GM12878 (cell line): ENCODE data around the gene SPTBN1. TPM values are rescaled to one million over a fixed set of nuclear protein-coding genes. Genes with fewer than 3 reads are reported as not detected.

Source experiments
- ATAC-seq: fragments of 200-7000 bp; cut with Tn5 transposase; 3 replicates; pipeline ENCODE4 v1.9.1; 2020; ENCODE audit warnings: mild to moderate bottlenecking, moderate library complexity
- BruUV-seq: library from RNA; stranded (reverse); fragments of 400-500 nt; replicated peaks from 2 replicates; lab custom pipeline; 2021; lab: Mats Ljungman, UMichigan
- CTCF ChIA-PET: fragments of 300-600 bp; sonication (Branson Sonifier 250); formaldehyde crosslinking; extraction: SDS; loops from one replicate; lab custom pipeline; 2021; ENCODE audit warnings: inconsistent platforms; lab: Yijun Ruan, JAX
- POLR2A ChIA-PET: fragments of 350-600 bp; formaldehyde crosslinking; extraction: SDS; loops from one replicate; lab custom pipeline; 2021; ENCODE audit warnings: inconsistent platforms; lab: Charles Lee
- RAD21 ChIA-PET: fragments of 300-600 bp; sonication (Branson Sonifier 250); formaldehyde crosslinking; loops from one replicate; lab custom pipeline; 2023; ENCODE audit warnings: antibody characterized with exemption; ENCODE audit not compliant: unreplicated experiment; lab: Charles Lee
- SMC1A ChIA-PET: fragments of 300-600 bp; sonication (Branson Sonifier 250); formaldehyde crosslinking; loops from one replicate; lab custom pipeline; 2023; ENCODE audit not compliant: unreplicated experiment, uncharacterized antibody; lab: Charles Lee
- DNase-seq: peaks from one replicate; pipeline ENCODE4 v3.0.0-alpha.2; 2011; ENCODE audit warnings: low read depth, low spot score
- FAIRE-seq: peaks from 3 replicates; lab custom pipeline; 2011; peaks lifted over from hg19 to GRCh38; lab: Jason Lieb, UNC
- H2AFZ ChIP-seq: 2 replicates; pipeline ENCODE4 v1.6.0; 2011; ENCODE audit warnings: low read depth, low read length, control low read depth; ENCODE audit not compliant: control insufficient read depth
- H3K27ac ChIP-seq: 2 replicates; pipeline ENCODE4 v1.5.1; 2011; ENCODE audit warnings: control low read depth; ENCODE audit not compliant: control insufficient read depth, insufficient read depth
- H3K27me3 ChIP-seq, 2 experiments: replicated peaks in 1 of 2; 2 replicates each; pipeline versions ENCODE4 v1.6.0 to v1.6.1; 2011; ENCODE audit warnings: low read length in 1 of 2; ENCODE audit not compliant: control insufficient read depth in 2 of 2, insufficient read depth in 2 of 2
- H3K36me3 ChIP-seq, 2 experiments: 2 replicates each; pipeline ENCODE4 v1.5.1; 2011; ENCODE audit warnings: low read length in 1 of 2; ENCODE audit not compliant: control insufficient read depth in 2 of 2, insufficient read depth in 2 of 2
- H3K4me1 ChIP-seq: 2 replicates; pipeline ENCODE4 v1.6.1; 2011; ENCODE audit warnings: mild to moderate bottlenecking, low read length, moderate library complexity, mixed read lengths; ENCODE audit not compliant: control insufficient read depth, insufficient read depth
- H3K4me2 ChIP-seq: 2 replicates; pipeline ENCODE4 v1.6.0; 2011; ENCODE audit warnings: control low read depth; ENCODE audit not compliant: control insufficient read depth, insufficient read depth
- H3K4me3 ChIP-seq: fragments of 200-600 bp; sonication (generic); 2 replicates; pipeline ENCODE4 v1.5.1; 2016
- H3K79me2 ChIP-seq: 2 replicates; pipeline ENCODE4 v1.6.0; 2011; ENCODE audit warnings: low read length; ENCODE audit not compliant: control insufficient read depth, insufficient read depth
- H3K9ac ChIP-seq: 2 replicates; pipeline ENCODE4 v1.8.0; 2011; ENCODE audit warnings: low read length, control low read depth, mixed read lengths; ENCODE audit not compliant: control insufficient read depth, insufficient read depth
- H3K9me3 ChIP-seq: replicated peaks from 3 replicates; pipeline ENCODE4 v1.5.1; 2011; ENCODE audit warnings: mild to moderate bottlenecking, low read length; ENCODE audit not compliant: control insufficient read depth, insufficient read depth
- H4K20me1 ChIP-seq: 2 replicates; pipeline ENCODE4 v1.6.0; 2011; ENCODE audit not compliant: control insufficient read depth, insufficient read depth
- CBX5 ChIP-seq: sonication (generic); IDR thresholded peaks from 2 replicates; pipeline ENCODE4 v1.6.1; 2016; ENCODE audit warnings: low read depth, moderate library complexity, mild to moderate bottlenecking, inconsistent platforms
- ESRRA ChIP-seq: IDR thresholded peaks from 2 replicates; pipeline ENCODE4 v1.6.1; 2012; ENCODE audit warnings: mild to moderate bottlenecking, low read length, improper control_type of control experiment
- GABPA ChIP-seq: IDR thresholded peaks from 2 replicates; pipeline ENCODE4 v1.6.1; 2014; ENCODE audit warnings: antibody characterized with exemption, low read depth, mild to moderate bottlenecking, inconsistent platforms
- HDGF ChIP-seq: fragments of 450-650 bp; IDR thresholded peaks from 2 replicates; pipeline ENCODE4 v1.6.1; 2016; ENCODE audit warnings: antibody characterized with exemption
- KAT2A ChIP-seq: conservative IDR thresholded peaks from 2 replicates; pipeline ENCODE4 v1.6.1; 2011; ENCODE audit warnings: low read depth, low read length; ENCODE audit not compliant: control insufficient read depth
- MYC ChIP-seq: IDR thresholded peaks from 2 replicates; pipeline ENCODE4 v1.6.1; 2011; ENCODE audit warnings: mild to moderate bottlenecking, low read length, moderate library complexity, inconsistent platforms; ENCODE audit not compliant: insufficient read depth, insufficient replicate concordance, insufficient read length, severe bottlenecking
- NFXL1 ChIP-seq: fragments of 450-650 bp; IDR thresholded peaks from 2 replicates; pipeline ENCODE4 v1.6.1; 2017; ENCODE audit warnings: antibody characterized with exemption, mild to moderate bottlenecking, borderline replicate concordance
- NRF1 ChIP-seq: conservative IDR thresholded peaks from 2 replicates; pipeline ENCODE4 v1.6.1; 2011; ENCODE audit warnings: mild to moderate bottlenecking, low read depth, low read length, improper control_type of control experiment
- SREBF1 ChIP-seq: IDR thresholded peaks from 2 replicates; pipeline ENCODE4 v1.6.1; 2012; ENCODE audit warnings: mild to moderate bottlenecking, low read length
- TCF3 ChIP-seq: IDR thresholded peaks from 2 replicates; pipeline ENCODE4 v1.6.1; 2012; ENCODE audit warnings: low read depth, mild to moderate bottlenecking, low read length, borderline replicate concordance; ENCODE audit not compliant: insufficient read depth
- WGBS: methylation state at CpG from one replicate; pipeline ENCODE4 v1.1.6; 2016; ENCODE audit warnings: low lambda C conversion rate; ENCODE audit not compliant: insufficient replicate concordance, insufficient coverage; ENCODE audit errors: missing lambda C conversion rate; 5-methylcytosine and 5-hydroxymethylcytosine counted together
- in situ Hi-C: fragments of 300-500 bp; cut with MboI; formaldehyde crosslinking; loops from 9 replicates; pipeline ENCODE4 v1.14.3; 2018; ENCODE audit warnings: mixed read lengths
- intact Hi-C: fragments of 100-400 bp; cut with micrococcal nuclease; formaldehyde crosslinking; loops from one replicate; pipeline ENCODE4 v1.14.2; 2022; ENCODE audit not compliant: unreplicated experiment
- polyA plus RNA-seq, 11 experiments: library from polyadenylated mRNA; depleted of rRNA in 4 of 11; unstranded in 6 of 11; stranded (reverse) in 5 of 11; fragments of >200 nt; fragmentation: Nextera tagmentation in 4 of 11; fragmentation: Illumina TruSeq in 1 of 11; extraction: Ambion mirVana in 4 of 11; extraction: Trizol in 1 of 11; gene quantifications; 1 replicate in 1 of 11; 2 replicates in 10 of 11; pipeline versions ENCODE4 v1.2.1 to v1.2.3, GENCODE V29; 2011 to 2016; ENCODE audit warnings: inconsistent platforms in 2 of 11, missing spikeins in 2 of 11, low read depth in 1 of 11
- total RNA-seq, 4 experiments: library from RNA; depleted of rRNA in 3 of 4; stranded (reverse); fragments of >200 nt in 3 of 4; fragmentation: Illumina TruSeq in 1 of 4; extraction: Trizol in 1 of 4; gene quantifications; 2 replicates each; pipeline versions ENCODE4 v1.2.1 to v1.2.3, GENCODE V29; 2013 to 2021
- TF ChIP-seq, protein P1 (sequence below): IDR thresholded peaks from 2 replicates; pipeline ENCODE4 v1.6.1; 2012; ENCODE audit warnings: low read depth, low read length, improper control_type of control experiment
- TF ChIP-seq, protein P2 (sequence below): IDR thresholded peaks from 2 replicates; pipeline ENCODE4 v1.6.1; 2012; ENCODE audit warnings: low read depth, low read length, improper control_type of control experiment

Gene SPTBN1
- total and polyA plus RNA-seq, 10 of the 15 experiments (the other 5 are each of a cell fraction or from before 2014, with no cell fraction given) = 20.6 to 154 (median 76.7) TPM

DNA sequence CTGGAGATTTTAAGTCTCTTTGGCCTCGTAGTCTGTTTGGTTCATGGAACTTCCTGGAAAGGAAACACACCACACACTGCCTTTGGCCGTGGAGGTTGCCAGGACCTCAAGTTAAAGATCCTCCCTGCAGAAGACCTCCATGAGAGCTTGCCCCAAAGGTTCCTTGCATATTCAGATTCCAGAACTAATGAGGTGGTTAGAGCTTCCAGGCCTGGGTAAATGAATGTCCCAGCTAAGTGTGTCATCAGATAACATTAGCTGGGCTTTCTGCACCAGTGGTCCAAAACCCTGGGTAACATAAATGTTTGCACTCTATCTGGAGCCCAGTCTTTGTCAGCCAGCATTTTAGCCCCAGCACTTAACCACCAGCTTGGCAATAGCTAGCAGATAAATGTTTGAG is 145.2 kb downstream of the SPTBN1 start:
- Histone ChIP-seq H3K79me2 (peaks cover 99% of the 10 kb centered on the region), H3K36me3 (peaks cover 19 to 28% of the 10 kb centered on the region in 2 experiments), H3K9ac (no peak overlapping the region), H2AFZ (no peak overlapping the region), H3K4me1 (peaks cover 39% of the 10 kb centered on the region), H3K27ac (peak overlapping the region; percentile 22; the same call in 1 of the 2 replicates), H3K27me3 (no peaks in the 10 kb centered on the region), H4K20me1 (peaks cover 3% of the 10 kb centered on the region; the same call in 1 of the 2 replicates), H3K4me3 (no peak overlapping the region), H3K4me2 (no peak overlapping the region), H3K9me3 (no peaks in the 10 kb centered on the region)
- ChIA-PET RAD21 (interaction anchor here (0.5 to 3.1 kb wide), 7 partner anchors 21 to 133 kb away, joined by 3 to 9 read pairs (median 5); no protein-coding TSS in a partner anchor), POLR2A (interaction anchor here (1.2 to 1.7 kb wide), 3 partner anchors 19 to 44 kb away, joined by 5 to 7 read pairs (median 6); no protein-coding TSS in a partner anchor), SMC1A (interaction anchor here (0.5 to 8.4 kb wide), 18 partner anchors 8 to 398 kb away, joined by 3 to 54 read pairs (median 4); no protein-coding TSS in a partner anchor), CTCF (interaction anchor here (0.9 to 1.9 kb wide), 7 partner anchors 23 to 77 kb away, joined by 3 to 6 read pairs (median 3); no protein-coding TSS in a partner anchor)
- FAIRE-seq = no peak
- no peak for DNase-seq
- in situ Hi-C loops (no loop called here), intact Hi-C loops (no loop called here)
- WGBS = 63% methylated on average over 2 of the region's 2 CpGs
- ATAC-seq = peak; percentile 20
- BruUV-seq = no TSS peak
- no peak for TF ChIP-seq TCF3
- no peak for TF ChIP-seq HDGF
- TF ChIP-seq SREBF1 = no peak
- TF ChIP-seq NFXL1 = no peak
- no peak for TF ChIP-seq KAT2A

DNA sequence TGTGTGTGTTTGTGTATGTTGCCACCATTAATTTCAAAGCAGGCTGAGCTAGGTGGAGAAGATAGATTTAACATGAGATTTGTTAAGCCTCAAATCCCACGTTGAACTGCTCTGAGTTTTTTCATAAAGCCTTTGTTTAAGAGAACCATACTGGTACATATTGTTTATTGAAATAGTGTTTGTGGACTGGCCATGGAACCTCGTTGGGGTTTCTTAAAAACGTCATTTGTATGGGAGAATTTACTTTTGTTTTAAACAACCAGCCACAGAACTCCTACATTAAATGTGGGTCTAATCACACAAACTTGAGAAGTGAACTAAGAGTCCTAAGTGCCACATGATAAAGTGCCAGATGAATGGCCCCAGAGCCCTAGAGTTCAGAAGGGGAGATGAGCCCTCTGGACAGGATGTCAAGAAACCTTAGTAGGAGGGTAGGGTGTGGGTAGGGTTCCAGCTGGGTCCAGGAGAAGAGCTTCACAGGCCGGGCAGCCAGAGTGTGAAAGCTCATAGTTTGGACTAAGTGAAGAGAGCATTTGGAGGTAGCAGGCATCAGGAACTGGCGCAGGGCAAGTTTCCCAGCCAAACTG is 146.7 kb downstream of the SPTBN1 start:
- in situ Hi-C loops = no loop called here
- BruUV-seq = no TSS peak
- H3K79me2 ChIP-seq = peaks cover 96% of the 10 kb centered on the region
- no peak overlapping the region for H3K9ac ChIP-seq
- intact Hi-C loops = no loop called here
- peak; percentile 43 for ATAC-seq
- peak overlapping the region; percentile 21 for H3K4me2 ChIP-seq
- H3K4me3 ChIP-seq = no peak overlapping the region
- ChIA-PET CTCF (interaction anchor here (0.6 to 2.2 kb wide), 5 partner anchors 18 to 312 kb away, joined by 3 to 7 read pairs (median 4); no protein-coding TSS in a partner anchor), POLR2A (interaction anchor here (1.0 to 2.3 kb wide), 6 partner anchors 14 to 44 kb away, joined by 3 to 15 read pairs (median 4); no protein-coding TSS in a partner anchor), RAD21 (interaction anchor here (0.9 to 2.6 kb wide), 4 partner anchors 21 to 79 kb away, joined by 3 to 7 read pairs (median 4); no protein-coding TSS in a partner anchor), SMC1A (interaction anchor here (0.6 to 8.4 kb wide), 15 partner anchors 8 to 265 kb away, joined by 3 to 54 read pairs (median 5); no protein-coding TSS in a partner anchor)
- no peaks in the 10 kb centered on the region; the same call in 1 of the 2 replicates for H4K20me1 ChIP-seq
- peak overlapping the region; percentile 2; the same call in 1 of the 2 replicates for H3K27ac ChIP-seq
- DNase-seq = no peak
- no peaks in the 10 kb centered on the region for H3K27me3 ChIP-seq
- no peaks in the 10 kb centered on the region for H3K9me3 ChIP-seq
- H3K36me3 ChIP-seq = peaks cover 19 to 29% of the 10 kb centered on the region in 2 experiments
- 76% methylated on average over 5 of the region's 5 CpGs for WGBS
- no peak for FAIRE-seq
- peaks cover 26% of the 10 kb centered on the region for H3K4me1 ChIP-seq
- H2AFZ ChIP-seq = no peak overlapping the region
- no peak for TF ChIP-seq MYC
- no peak for TF ChIP-seq GABPA
- no peak for TF ChIP-seq NRF1
- TF ChIP-seq, protein P1, sequence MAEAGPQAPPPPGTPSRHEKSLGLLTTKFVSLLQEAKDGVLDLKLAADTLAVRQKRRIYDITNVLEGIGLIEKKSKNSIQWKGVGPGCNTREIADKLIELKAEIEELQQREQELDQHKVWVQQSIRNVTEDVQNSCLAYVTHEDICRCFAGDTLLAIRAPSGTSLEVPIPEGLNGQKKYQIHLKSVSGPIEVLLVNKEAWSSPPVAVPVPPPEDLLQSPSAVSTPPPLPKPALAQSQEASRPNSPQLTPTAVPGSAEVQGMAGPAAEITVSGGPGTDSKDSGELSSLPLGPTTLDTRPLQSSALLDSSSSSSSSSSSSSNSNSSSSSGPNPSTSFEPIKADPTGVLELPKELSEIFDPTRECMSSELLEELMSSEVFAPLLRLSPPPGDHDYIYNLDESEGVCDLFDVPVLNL = no peak
- no peak for TF ChIP-seq ESRRA
- TF ChIP-seq, protein P2, sequence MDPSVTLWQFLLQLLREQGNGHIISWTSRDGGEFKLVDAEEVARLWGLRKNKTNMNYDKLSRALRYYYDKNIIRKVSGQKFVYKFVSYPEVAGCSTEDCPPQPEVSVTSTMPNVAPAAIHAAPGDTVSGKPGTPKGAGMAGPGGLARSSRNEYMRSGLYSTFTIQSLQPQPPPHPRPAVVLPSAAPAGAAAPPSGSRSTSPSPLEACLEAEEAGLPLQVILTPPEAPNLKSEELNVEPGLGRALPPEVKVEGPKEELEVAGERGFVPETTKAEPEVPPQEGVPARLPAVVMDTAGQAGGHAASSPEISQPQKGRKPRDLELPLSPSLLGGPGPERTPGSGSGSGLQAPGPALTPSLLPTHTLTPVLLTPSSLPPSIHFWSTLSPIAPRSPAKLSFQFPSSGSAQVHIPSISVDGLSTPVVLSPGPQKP = no peak
- no peak for TF ChIP-seq CBX5
